ENCODE measurements around the gene MROH7. TPM values are rescaled to one million over a fixed set of nuclear protein-coding genes. Genes with fewer than 3 reads are reported as not detected.

The MROH7 gene
- total RNA-seq, 2 experiments from 2014 or later: 0.11 TPM; not detected in 1

GRCh38 chr1:54597455-54598030 lies 44.0 kb upstream of the MROH7 start:
- H3K36me3 Mint-ChIP-seq (ENCODE audit: low read depth): no peaks in the 10 kb centered on the region
- no peak overlapping the region for H3K4me3 Mint-ChIP-seq
- POLR2A ChIA-PET: no interaction called here
- no peak for TF ChIP-seq CTCF (IDR thresholded peaks at IDR 0.05)
- CTCF ChIA-PET: no interaction called here
- no peak overlapping the region for H3K27ac Mint-ChIP-seq
- DNase-seq (no peak), ATAC-seq (peak; percentile 39)
- no peaks in the 10 kb centered on the region for H3K4me1 Mint-ChIP-seq (ENCODE audit: low read depth)
- intact Hi-C loops (cut with micrococcal nuclease): no loop called here
- H3K9me3 Mint-ChIP-seq: no peaks in the 10 kb centered on the region
- no peaks in the 10 kb centered on the region for H3K27me3 Mint-ChIP-seq

- no peak for TF ChIP-seq CTCF (IDR thresholded peaks at IDR 0.05)
- no peak overlapping the region for H3K4me3 Mint-ChIP-seq
- no peak for ATAC-seq
These were observed 42.3 kb upstream of the MROH7 start for GRCh38 chr1:54599211-54599823.

GRCh38 chr1:54600947-54601721 lies 40.5 kb upstream of the MROH7 start:
- Mint-ChIP-seq H3K4me3 (no peak overlapping the region), H3K27me3 (no peaks in the 10 kb centered on the region), H3K9me3 (no peaks in the 10 kb centered on the region), H3K4me1 (ENCODE audit: low read depth) (peaks cover 11% of the 10 kb centered on the region), H3K36me3 (ENCODE audit: low read depth) (no peaks in the 10 kb centered on the region), H3K27ac (no peak overlapping the region)
- no peak for TF ChIP-seq CTCF (IDR thresholded peaks at IDR 0.05)
- intact Hi-C loops (cut with micrococcal nuclease): no loop called here
- ChIA-PET CTCF (no interaction called here), POLR2A (interaction anchor here (0.9 kb wide), 1 partner anchor 91 kb away, joined by 3 read pairs; no protein-coding TSS in a partner anchor)
- DNase-seq (no peak), ATAC-seq (no peak)

More at GRCh38 chr1:54599211-54599823, 42.3 kb upstream of the MROH7 start:
- no peak for DNase-seq
- Mint-ChIP-seq H3K27me3 (no peaks in the 10 kb centered on the region), H3K4me1 (ENCODE audit: low read depth) (peaks cover 2% of the 10 kb centered on the region), H3K36me3 (ENCODE audit: low read depth) (no peaks in the 10 kb centered on the region), H3K9me3 (no peaks in the 10 kb centered on the region), H3K27ac (no peak overlapping the region)
- POLR2A ChIA-PET: no interaction called here
- intact Hi-C loops (cut with micrococcal nuclease): no loop called here
- CTCF ChIA-PET: no interaction called here

- ChIA-PET CTCF (no interaction called here), POLR2A (interaction anchor here (0.9 kb wide), 1 partner anchor 90 kb away, joined by 3 read pairs; no protein-coding TSS in a partner anchor)
- H3K27me3 Mint-ChIP-seq: no peaks in the 10 kb centered on the region
- H3K27ac Mint-ChIP-seq: no peak overlapping the region
- H3K4me3 Mint-ChIP-seq: no peak overlapping the region
- H3K36me3 Mint-ChIP-seq (ENCODE audit: low read depth): no peaks in the 10 kb centered on the region
- no peaks in the 10 kb centered on the region for H3K9me3 Mint-ChIP-seq
- peaks cover 11% of the 10 kb centered on the region for H3K4me1 Mint-ChIP-seq (ENCODE audit: low read depth)
- ATAC-seq (no peak), DNase-seq (no peak)
- intact Hi-C loops (cut with micrococcal nuclease): no loop called here
- TF ChIP-seq CTCF (IDR thresholded peaks at IDR 0.05): no peak
These were observed 39.9 kb upstream of the MROH7 start for GRCh38 chr1:54601730-54602129.

GRCh38 chr1:54602554-54602953 lies 39.0 kb upstream of the MROH7 start:
- Mint-ChIP-seq H3K27ac (no peak overlapping the region), H3K27me3 (no peaks in the 10 kb centered on the region), H3K36me3 (ENCODE audit: low read depth) (no peaks in the 10 kb centered on the region), H3K4me1 (ENCODE audit: low read depth) (peaks cover 11% of the 10 kb centered on the region), H3K4me3 (no peak overlapping the region), H3K9me3 (no peaks in the 10 kb centered on the region)
- POLR2A ChIA-PET: no interaction called here
- intact Hi-C loops (cut with micrococcal nuclease): no loop called here
- DNase-seq (no peak), ATAC-seq (no peak)
- CTCF ChIA-PET: no interaction called here
- no peak for TF ChIP-seq CTCF (IDR thresholded peaks at IDR 0.05)
